ENCODE data around the gene PUDP.

The PUDP gene

DNA sequence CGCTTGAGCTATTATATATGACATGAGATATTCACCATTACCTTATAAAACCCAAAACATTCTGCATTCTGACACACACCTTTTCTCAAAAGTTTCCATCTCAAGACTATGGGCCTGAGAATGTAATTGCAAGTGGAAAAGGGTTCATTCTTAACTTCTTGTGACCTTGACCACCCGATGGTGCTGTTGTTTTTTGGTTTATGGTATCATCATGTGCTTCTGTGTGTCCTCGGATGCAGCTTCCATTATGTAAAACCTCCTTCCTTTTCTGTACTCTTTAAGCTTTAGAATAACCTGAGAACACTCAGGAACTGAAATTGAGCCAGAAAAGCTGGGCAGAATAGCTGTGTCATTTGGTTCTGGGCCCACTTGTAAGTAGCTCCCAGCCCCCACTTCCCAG is 16.2 kb upstream of the PUDP start:
- no peak overlapping the region for H3K27ac ChIP-seq (ENCODE audit: low read length)
- H3K4me3 ChIP-seq (ENCODE audit: low read length), result no peak overlapping the region
- H3K36me3 ChIP-seq (ENCODE audit: insufficient read depth, low read depth, low read length), result no peaks in the 10 kb centered on the region
- peaks cover 3% of the 10 kb centered on the region; the same call in 1 of the 2 replicates for H3K4me1 ChIP-seq (ENCODE audit: insufficient read depth, low read length)
- H3K9me3 ChIP-seq (ENCODE audit: insufficient read depth, low read depth, low read length), result no peaks in the 10 kb centered on the region
- H3K27me3 ChIP-seq (ENCODE audit: insufficient read depth, low read length), result no peaks in the 10 kb centered on the region
- H3K9ac ChIP-seq (ENCODE audit: low read depth, low read length), result no peak overlapping the region

DNA sequence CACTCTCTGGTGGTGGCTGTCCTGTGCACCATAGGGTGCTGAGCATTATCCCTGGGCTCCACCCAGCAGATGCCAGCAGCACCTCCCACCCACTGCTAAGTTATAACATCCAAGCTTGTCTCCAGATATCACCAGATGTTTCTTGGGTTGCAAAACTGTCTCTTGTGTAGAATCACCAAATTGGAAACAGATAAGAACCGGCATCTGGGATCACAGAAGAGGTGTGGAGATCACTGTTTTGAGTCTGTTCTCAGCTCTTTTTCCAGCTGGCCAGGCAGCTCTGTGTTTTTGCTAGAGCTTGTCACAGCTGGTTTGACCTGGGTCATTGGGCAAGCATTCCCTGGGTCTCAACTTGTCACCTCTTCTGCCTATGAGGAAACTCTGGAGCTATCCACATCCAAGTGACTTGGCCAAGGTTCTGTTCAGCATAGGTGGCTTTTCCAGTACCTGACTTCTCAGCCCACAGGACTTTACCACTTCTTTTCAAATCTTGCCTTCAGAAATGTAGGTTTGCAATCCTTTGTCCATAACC is 15.3 kb upstream of the PUDP start:
- H3K9ac ChIP-seq (ENCODE audit: low read depth, low read length), result no peak overlapping the region
- H3K27ac ChIP-seq (ENCODE audit: low read length), result no peak overlapping the region
- H3K4me3 ChIP-seq (ENCODE audit: low read length), result no peak overlapping the region
- no peaks in the 10 kb centered on the region for H3K9me3 ChIP-seq (ENCODE audit: insufficient read depth, low read depth, low read length)
- H3K27me3 ChIP-seq (ENCODE audit: insufficient read depth, low read length), result no peaks in the 10 kb centered on the region
- no peaks in the 10 kb centered on the region for H3K36me3 ChIP-seq (ENCODE audit: insufficient read depth, low read depth, low read length)
- H3K4me1 ChIP-seq (ENCODE audit: insufficient read depth, low read length), result peaks cover 10% of the 10 kb centered on the region; the same call in 1 of the 2 replicates

DNA sequence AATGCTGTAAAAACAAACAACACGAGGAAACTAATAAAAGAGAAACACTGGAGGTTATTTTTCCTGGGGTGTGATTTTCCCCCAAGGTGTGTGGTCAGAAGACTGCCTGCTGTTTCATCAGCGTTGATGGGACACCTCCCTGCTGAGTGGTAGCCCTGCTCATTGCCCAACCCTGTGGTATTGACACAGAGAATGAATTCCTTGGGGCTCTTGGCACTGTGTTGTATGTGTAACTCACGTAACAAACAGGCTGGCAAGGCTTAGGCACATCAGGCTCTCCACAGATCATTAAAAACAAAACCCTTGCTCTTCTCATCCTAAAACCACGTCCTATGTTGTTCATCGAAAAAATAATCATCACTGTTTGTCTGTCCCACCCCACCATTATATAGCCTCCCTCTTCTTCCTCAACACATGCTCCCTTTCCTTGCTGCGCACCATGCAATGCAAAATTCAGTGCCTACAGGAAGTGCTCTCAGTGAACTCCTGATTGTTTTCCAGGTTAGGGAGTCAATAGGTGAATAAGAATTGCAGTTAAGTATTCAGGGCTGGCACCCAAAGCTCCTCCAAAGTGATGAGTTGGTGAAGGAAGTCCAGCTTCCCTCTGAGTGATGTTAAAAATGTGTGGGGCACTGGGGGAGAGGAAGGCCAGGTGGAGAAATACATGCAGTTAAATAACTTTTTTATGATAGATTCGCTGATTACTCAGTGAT is 11.4 kb upstream of the PUDP start:
- Histone ChIP-seq H3K27me3 (ENCODE audit: insufficient read depth, low read length) (no peaks in the 10 kb centered on the region), H3K4me3 (ENCODE audit: low read length) (no peak overlapping the region), H3K27ac (ENCODE audit: low read length) (no peak overlapping the region), H3K9me3 (ENCODE audit: insufficient read depth, low read depth, low read length) (no peaks in the 10 kb centered on the region), H3K4me1 (ENCODE audit: insufficient read depth, low read length) (peaks cover 10% of the 10 kb centered on the region; the same call in 1 of the 2 replicates), H3K9ac (ENCODE audit: low read depth, low read length) (no peak overlapping the region), H3K36me3 (ENCODE audit: insufficient read depth, low read depth, low read length) (no peaks in the 10 kb centered on the region)

DNA sequence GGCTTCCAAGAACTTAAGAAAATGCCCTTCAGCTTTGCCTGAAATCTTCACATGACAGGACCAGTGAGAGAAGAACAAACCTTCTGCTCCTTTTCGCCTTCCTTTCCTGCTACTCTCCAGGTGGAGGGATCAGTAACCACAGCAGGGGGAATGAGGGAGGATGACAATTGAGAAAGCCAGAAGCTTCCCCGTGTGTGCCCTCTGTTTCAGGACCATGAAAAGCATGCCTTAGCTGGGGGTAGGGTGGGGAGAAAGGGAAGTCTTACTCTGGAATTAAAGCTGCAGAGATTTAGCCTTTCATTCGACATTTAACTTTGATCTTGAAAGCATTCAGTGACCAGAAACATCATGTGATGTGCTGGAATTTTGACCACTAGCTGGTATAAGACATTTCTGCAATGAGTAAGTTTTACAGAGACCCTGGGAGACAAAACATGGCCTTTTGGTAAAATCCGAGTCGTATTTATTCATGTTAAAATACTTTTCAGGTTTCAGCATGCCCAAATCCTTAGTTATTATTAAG is 10.6 kb upstream of the PUDP start:
- Histone ChIP-seq H3K9ac (ENCODE audit: low read depth, low read length) (no peak overlapping the region), H3K27ac (ENCODE audit: low read length) (no peak overlapping the region), H3K4me3 (ENCODE audit: low read length) (no peak overlapping the region), H3K36me3 (ENCODE audit: insufficient read depth, low read depth, low read length) (no peaks in the 10 kb centered on the region), H3K9me3 (ENCODE audit: insufficient read depth, low read depth, low read length) (no peaks in the 10 kb centered on the region), H3K27me3 (ENCODE audit: insufficient read depth, low read length) (no peaks in the 10 kb centered on the region), H3K4me1 (ENCODE audit: insufficient read depth, low read length) (peaks cover 10% of the 10 kb centered on the region; the same call in 1 of the 2 replicates)

DNA sequence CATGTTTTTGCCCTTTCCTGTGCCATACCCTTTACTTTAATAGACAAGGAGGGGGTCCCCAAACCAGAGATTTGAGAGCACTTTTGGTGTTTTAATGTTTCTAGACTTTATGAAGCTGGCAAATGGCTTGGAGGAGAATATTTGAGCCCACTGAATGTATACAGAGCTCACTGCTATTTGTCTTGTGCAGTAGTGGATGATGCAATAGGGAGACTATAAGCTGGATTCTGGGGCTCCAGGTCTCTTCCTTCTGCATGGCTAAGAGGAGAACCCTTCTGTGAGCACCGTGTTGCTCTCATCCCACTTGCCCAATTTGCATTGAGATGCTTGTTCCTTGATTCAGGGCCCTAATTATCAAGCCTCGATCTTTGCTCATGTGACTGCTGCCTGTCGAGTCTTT is 8.9 kb upstream of the PUDP start:
- Histone ChIP-seq H3K27me3 (ENCODE audit: insufficient read depth, low read length) (no peaks in the 10 kb centered on the region), H3K9me3 (ENCODE audit: insufficient read depth, low read depth, low read length) (no peaks in the 10 kb centered on the region), H3K27ac (ENCODE audit: low read length) (no peak overlapping the region), H3K4me3 (ENCODE audit: low read length) (no peak overlapping the region), H3K9ac (ENCODE audit: low read depth, low read length) (no peak overlapping the region), H3K4me1 (ENCODE audit: insufficient read depth, low read length) (peaks cover 10% of the 10 kb centered on the region; the same call in 1 of the 2 replicates), H3K36me3 (ENCODE audit: insufficient read depth, low read depth, low read length) (no peaks in the 10 kb centered on the region)

DNA sequence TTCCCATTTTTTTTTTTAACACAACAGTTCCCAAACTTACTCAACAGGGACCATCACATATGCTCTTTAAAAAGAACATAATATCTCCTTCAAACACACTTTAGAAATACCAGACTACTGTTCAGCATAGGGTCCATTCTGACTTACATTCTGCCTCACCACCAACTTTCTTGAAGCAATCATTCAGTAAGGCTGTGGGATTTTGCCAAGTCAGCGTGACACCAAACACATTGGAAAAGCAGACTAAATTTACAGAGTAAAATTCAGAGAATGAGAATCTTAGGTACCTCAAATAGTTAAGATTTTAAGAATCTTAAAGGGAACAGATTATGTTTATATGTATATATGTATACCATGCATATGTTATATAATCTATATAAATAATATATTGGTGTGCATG is 7.2 kb upstream of the PUDP start:
- no peaks in the 10 kb centered on the region for H3K9me3 ChIP-seq (ENCODE audit: insufficient read depth, low read depth, low read length)
- H3K4me1 ChIP-seq (ENCODE audit: insufficient read depth, low read length), result peaks cover 10% of the 10 kb centered on the region; the same call in 1 of the 2 replicates
- no peak overlapping the region for H3K27ac ChIP-seq (ENCODE audit: low read length)
- no peaks in the 10 kb centered on the region for H3K27me3 ChIP-seq (ENCODE audit: insufficient read depth, low read length)
- H3K36me3 ChIP-seq (ENCODE audit: insufficient read depth, low read depth, low read length), result no peaks in the 10 kb centered on the region
- H3K9ac ChIP-seq (ENCODE audit: low read depth, low read length), result no peak overlapping the region
- H3K4me3 ChIP-seq (ENCODE audit: low read length), result no peak overlapping the region

DNA sequence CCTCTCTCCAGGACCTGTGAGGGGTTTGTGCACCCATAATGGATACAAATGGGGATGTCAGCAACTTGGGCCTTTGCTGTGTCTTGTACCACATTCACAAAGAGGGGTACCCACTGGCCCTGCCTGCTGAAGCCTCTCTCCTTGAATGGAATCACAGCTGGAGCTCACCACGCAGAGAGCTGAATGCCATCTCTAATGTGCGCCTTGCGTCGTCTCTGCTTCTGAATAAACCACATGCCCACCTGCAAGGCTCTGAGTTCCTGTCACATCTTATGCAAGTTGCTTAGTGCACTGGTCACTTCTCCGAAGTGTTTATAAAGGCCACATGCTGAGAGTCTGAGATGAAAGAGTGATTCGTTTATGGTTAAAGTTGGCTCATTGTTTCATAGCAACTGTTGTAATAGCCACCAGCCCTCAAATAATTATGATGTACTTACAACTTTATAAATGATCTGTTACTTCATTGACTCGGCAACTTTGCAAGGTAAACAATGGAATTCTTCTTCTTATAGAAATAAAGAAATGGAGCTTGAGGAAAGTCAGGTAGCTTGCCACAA is 6.2 kb upstream of the PUDP start:
- H3K27me3 ChIP-seq (ENCODE audit: insufficient read depth, low read length), result no peaks in the 10 kb centered on the region
- no peak overlapping the region for H3K4me3 ChIP-seq (ENCODE audit: low read length)
- H3K27ac ChIP-seq (ENCODE audit: low read length), result no peak overlapping the region
- H3K36me3 ChIP-seq (ENCODE audit: insufficient read depth, low read depth, low read length), result no peaks in the 10 kb centered on the region
- H3K4me1 ChIP-seq (ENCODE audit: insufficient read depth, low read length), result peaks cover 6% of the 10 kb centered on the region; the same call in 1 of the 2 replicates
- no peaks in the 10 kb centered on the region for H3K9me3 ChIP-seq (ENCODE audit: insufficient read depth, low read depth, low read length)
- H3K9ac ChIP-seq (ENCODE audit: low read depth, low read length), result no peak overlapping the region

DNA sequence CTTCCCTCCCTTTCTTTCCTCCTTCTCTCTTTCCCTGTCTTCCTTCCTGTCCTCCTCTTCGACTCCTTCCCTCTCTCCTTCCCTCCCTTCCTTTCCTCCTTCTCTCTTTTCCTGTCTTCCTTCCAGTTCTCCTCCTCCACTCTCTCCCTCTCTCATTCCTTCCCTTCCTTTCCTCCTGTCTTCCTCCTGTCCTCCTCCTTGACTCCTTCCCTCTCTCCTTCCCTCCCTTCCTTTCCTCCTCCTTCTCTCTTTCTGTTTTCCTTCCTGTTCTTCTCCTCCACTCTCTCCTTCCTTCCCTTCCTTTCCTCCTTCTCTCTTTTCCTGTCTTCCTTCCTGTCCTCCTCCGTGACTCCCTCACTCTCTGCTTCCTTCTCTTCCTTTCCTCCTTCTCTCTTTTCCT is 5.3 kb upstream of the PUDP start:
- Histone ChIP-seq H3K36me3 (ENCODE audit: insufficient read depth, low read depth, low read length) (no peaks in the 10 kb centered on the region), H3K27me3 (ENCODE audit: insufficient read depth, low read length) (no peaks in the 10 kb centered on the region), H3K9me3 (ENCODE audit: insufficient read depth, low read depth, low read length) (no peaks in the 10 kb centered on the region), H3K4me3 (ENCODE audit: low read length) (no peak overlapping the region), H3K9ac (ENCODE audit: low read depth, low read length) (no peak overlapping the region), H3K4me1 (ENCODE audit: insufficient read depth, low read length) (no peaks in the 10 kb centered on the region; the same call in 1 of the 2 replicates), H3K27ac (ENCODE audit: low read length) (no peak overlapping the region)

DNA sequence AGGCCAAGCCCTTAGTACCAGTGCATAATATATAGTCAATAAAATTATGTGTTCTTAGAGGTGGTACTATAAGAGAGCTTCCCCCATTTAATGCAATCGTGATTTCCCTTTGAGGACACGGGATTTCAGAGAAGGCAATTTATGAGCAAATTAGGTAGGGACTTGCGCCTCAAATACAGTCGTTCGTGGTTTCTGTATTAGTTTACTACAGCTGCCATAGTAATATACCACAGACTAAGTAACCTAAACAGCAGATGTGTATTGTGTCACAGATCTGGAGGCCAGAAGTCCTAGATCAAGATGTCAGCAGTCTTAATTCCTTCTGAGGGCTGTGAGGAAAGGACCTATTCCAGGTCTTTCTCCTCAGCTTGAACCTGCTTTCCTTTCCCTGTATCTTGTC is 1.5 kb upstream of the PUDP start:
- Histone ChIP-seq H3K27me3 (ENCODE audit: insufficient read depth, low read length) (no peaks in the 10 kb centered on the region), H3K27ac (ENCODE audit: low read length) (no peak overlapping the region), H3K9me3 (ENCODE audit: insufficient read depth, low read depth, low read length) (no peaks in the 10 kb centered on the region), H3K9ac (ENCODE audit: low read depth, low read length) (no peak overlapping the region), H3K4me3 (ENCODE audit: low read length) (no peak overlapping the region), H3K4me1 (ENCODE audit: insufficient read depth, low read length) (no peaks in the 10 kb centered on the region), H3K36me3 (ENCODE audit: insufficient read depth, low read depth, low read length) (no peaks in the 10 kb centered on the region)

DNA sequence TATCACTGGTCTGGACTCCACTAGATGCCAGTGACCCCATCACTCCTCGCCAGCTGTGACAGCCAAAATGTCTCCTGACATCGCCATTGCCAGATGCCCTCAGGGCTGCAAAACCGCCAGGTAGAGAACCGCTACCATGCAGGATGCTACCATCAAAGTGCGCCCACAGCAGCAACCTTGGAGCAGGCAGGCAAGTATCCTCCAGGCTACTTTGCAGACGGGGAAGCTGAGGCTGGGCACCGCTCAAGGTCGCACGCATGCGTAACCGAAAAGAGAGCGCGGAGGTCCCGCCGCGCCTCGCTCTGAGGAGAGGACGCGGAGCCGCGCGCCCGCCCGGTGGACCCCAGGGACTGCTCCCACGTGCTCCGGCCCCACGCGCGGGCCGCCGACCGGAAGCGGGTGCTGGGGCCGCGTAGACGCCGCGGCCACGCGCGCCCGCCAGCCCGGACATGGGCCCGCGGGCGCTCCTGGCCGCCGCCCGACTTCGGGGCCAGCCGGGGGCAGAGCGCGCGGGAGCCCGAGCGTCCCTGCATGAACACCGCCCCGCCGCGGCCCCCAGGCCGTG is 458 bp downstream of the PUDP start, which contains the start of gene STS:
Gene STS, plus strand, starts transcription at position 300 of the 565 bp plus-strand sequence. CDS start 105,488 bp downstream, outside the sequence.
- Histone ChIP-seq H3K4me1 (ENCODE audit: insufficient read depth, low read length) (no peaks in the 10 kb centered on the region), H3K27me3 (ENCODE audit: insufficient read depth, low read length) (no peaks in the 10 kb centered on the region), H3K9ac (ENCODE audit: low read depth, low read length) (peak within 1 kb of the TSS; percentile 87; the same call in 1 of the 2 replicates), H3K36me3 (ENCODE audit: insufficient read depth, low read depth, low read length) (no peaks in the 10 kb centered on the region), H3K9me3 (ENCODE audit: insufficient read depth, low read depth, low read length) (no peaks in the 10 kb centered on the region), H3K4me3 (ENCODE audit: low read length) (peak within 1 kb of the TSS; percentile 95), H3K27ac (ENCODE audit: low read length) (no peak within 1 kb of the TSS)

DNA sequence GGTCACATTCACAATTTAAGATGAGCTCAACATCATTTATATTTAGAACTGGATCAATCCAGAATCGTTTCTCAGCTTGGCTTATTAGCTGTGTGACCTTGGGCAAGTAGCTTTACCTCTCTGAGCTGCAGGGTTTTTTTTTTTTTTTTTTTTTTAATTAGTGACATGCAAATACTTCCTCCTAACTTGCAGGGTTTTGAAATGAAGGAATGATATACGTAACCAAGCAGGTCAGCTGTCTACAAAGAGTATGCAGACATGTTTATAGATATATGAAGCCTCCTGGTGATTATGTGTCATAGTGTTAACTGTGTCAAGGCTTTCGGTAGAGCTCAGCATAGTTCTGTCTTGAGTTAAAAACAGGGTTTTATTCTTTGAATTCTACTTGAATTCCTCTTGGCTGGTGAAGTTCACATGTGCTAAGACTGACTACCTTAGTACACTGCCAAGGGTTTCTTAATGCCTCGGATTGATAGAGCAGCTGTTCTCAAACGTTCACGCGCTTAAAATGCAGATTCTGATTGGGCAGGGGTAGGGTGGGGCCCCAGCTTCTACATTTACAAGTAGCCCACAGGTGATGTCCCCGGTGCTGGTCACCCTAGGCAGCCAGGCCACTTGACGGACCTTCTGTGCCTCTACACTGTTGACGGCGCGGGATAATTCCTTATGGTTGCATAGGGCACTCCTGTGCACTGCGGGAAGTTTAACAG is 1.1 kb downstream of the PUDP start:
- no peaks in the 10 kb centered on the region for H3K4me1 ChIP-seq (ENCODE audit: insufficient read depth, low read length)
- H3K27ac ChIP-seq (ENCODE audit: low read length), result no peak overlapping the region

More for the DNA sequence above, 1.1 kb downstream of the PUDP start:
- Histone ChIP-seq H3K9ac (ENCODE audit: low read depth, low read length) (peak overlapping the region; percentile 64; the same call in 1 of the 2 replicates), H3K4me3 (ENCODE audit: low read length) (peak overlapping the region; percentile 95), H3K9me3 (ENCODE audit: insufficient read depth, low read depth, low read length) (no peaks in the 10 kb centered on the region), H3K36me3 (ENCODE audit: insufficient read depth, low read depth, low read length) (no peaks in the 10 kb centered on the region), H3K27me3 (ENCODE audit: insufficient read depth, low read length) (no peaks in the 10 kb centered on the region)
